ENCODE data around the gene MEAF6.

MEAF6 gene

GRCh38 chr1:37481289-37482003 is 33.1 kb downstream of the MEAF6 start:
- Histone ChIP-seq H3K79me2 (no peaks in the 10 kb centered on the region), H3K36me3 (ENCODE audit: control insufficient read depth, insufficient read depth, low read length) (no peaks in the 10 kb centered on the region)

DNA sequence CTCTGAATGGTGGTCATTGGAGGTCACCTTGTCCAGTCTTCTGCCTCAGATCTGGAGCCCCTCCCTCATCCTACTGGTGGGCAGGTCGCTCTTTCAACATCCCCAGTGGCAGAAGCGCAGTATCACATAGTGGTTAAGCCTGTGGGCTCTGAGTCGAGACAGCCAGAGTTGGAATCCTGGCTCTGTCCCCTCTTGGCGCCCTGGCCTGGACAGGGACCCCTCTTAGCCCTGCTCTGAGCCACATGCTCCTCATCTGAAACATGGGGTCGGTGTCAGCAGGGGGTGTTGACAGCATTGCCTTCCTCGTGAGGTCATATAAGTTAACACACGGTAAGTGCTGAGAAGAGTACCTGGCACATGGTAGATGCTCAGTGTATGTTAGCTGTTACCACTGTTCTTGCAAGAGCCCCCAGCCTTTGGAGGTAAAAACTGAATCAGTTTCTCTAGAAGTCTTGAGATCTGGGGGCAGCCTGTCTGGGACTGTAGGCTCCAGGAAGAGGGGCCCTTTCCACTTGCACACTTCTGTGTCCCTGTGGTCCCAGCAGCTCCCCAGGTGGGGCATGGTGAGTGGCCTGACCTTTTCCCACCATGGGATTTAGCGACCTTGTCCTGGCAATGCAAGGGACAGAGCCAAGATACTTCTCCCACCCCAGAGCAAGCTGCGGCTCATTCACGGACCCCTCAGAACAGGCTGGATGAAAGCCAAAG is 33.8 kb downstream of the MEAF6 start:
- Histone ChIP-seq H3K79me2 (no peaks in the 10 kb centered on the region), H3K9ac (no peak overlapping the region), H3K4me2 (ENCODE audit: low read length) (no peak overlapping the region), H3K27me3 (ENCODE audit: control insufficient read depth, insufficient read depth, low read length) (no peaks in the 10 kb centered on the region), H3K9me3 (ENCODE audit: control insufficient read depth, low read length) (no peaks in the 10 kb centered on the region), H3K4me1 (peaks cover 2% of the 10 kb centered on the region), H3K4me3 (ENCODE audit: low read depth, low read length) (no peak overlapping the region), H3K27ac (no peak overlapping the region), H2AFZ (no peak overlapping the region), H3K36me3 (ENCODE audit: control insufficient read depth, insufficient read depth, low read length) (no peaks in the 10 kb centered on the region)
- TF ChIP-seq CTCF (IDR thresholded peaks at IDR 0.05), result no peak

More at GRCh38 chr1:37481289-37482003, 33.1 kb downstream of the MEAF6 start:
- Histone ChIP-seq H3K4me2 (ENCODE audit: low read length) (no peak overlapping the region), H3K27ac (no peak overlapping the region), H3K27me3 (ENCODE audit: control insufficient read depth, insufficient read depth, low read length) (no peaks in the 10 kb centered on the region), H3K9ac (no peak overlapping the region), H3K9me3 (ENCODE audit: control insufficient read depth, low read length) (no peaks in the 10 kb centered on the region), H2AFZ (no peak overlapping the region), H3K4me1 (peaks cover 2% of the 10 kb centered on the region), H3K4me3 (ENCODE audit: low read depth, low read length) (no peak overlapping the region)
- no peak for TF ChIP-seq CTCF (IDR thresholded peaks at IDR 0.05)

DNA sequence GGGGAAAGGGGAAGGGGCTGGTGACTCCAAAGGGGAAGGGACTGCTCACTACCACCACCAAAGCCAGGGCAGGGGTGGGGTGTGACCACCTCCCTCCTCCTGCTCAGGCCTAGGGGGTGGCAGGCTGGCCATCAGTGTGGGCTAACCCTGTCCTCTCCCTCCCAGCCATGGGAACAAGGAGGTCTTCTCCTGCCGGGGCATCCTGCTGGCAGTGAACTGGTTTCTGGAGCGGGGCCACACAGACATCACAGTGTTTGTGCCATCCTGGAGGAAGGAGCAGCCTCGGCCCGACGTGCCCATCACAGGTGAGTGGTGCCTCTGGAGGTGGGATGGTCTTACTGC is 34.5 kb downstream of the MEAF6 start:
- Histone ChIP-seq H3K4me1 (peaks cover 2% of the 10 kb centered on the region), H3K9ac (no peak overlapping the region)

GRCh38 chr1:37479255-37480124 is 35.1 kb downstream of the MEAF6 start:
- Histone ChIP-seq H3K9ac (no peak overlapping the region), H3K4me2 (ENCODE audit: low read length) (no peak overlapping the region), H3K36me3 (ENCODE audit: control insufficient read depth, insufficient read depth, low read length) (no peaks in the 10 kb centered on the region), H3K27ac (peak overlapping the region; percentile 29), H3K4me3 (ENCODE audit: low read depth, low read length) (no peak overlapping the region), H3K27me3 (ENCODE audit: control insufficient read depth, insufficient read depth, low read length) (no peaks in the 10 kb centered on the region), H3K79me2 (no peaks in the 10 kb centered on the region), H3K4me1 (peaks cover 2% of the 10 kb centered on the region), H2AFZ (no peak overlapping the region), H3K9me3 (ENCODE audit: control insufficient read depth, low read length) (no peaks in the 10 kb centered on the region)
- no peak for TF ChIP-seq CTCF (IDR thresholded peaks at IDR 0.05)

More for the DNA sequence above, 34.5 kb downstream of the MEAF6 start:
- H3K27ac ChIP-seq, result no peak overlapping the region
- H3K9me3 ChIP-seq (ENCODE audit: control insufficient read depth, low read length), result no peaks in the 10 kb centered on the region
- no peak overlapping the region for H2AFZ ChIP-seq
- no peak overlapping the region for H3K4me2 ChIP-seq (ENCODE audit: low read length)
- no peaks in the 10 kb centered on the region for H3K27me3 ChIP-seq (ENCODE audit: control insufficient read depth, insufficient read depth, low read length)
- no peak overlapping the region for H3K4me3 ChIP-seq (ENCODE audit: low read depth, low read length)
- no peaks in the 10 kb centered on the region for H3K36me3 ChIP-seq (ENCODE audit: control insufficient read depth, insufficient read depth, low read length)
- no peak for TF ChIP-seq CTCF (IDR thresholded peaks at IDR 0.05)
- no peaks in the 10 kb centered on the region for H3K79me2 ChIP-seq
